HG03066 (cell line): Measurements from ENCODE around the gene JKAMP.

ENCODE experiments used
- ATAC-seq: cut with Tn5 transposase; IDR thresholded peaks from one replicate; pipeline ENCODE4 v1.9.1; 2021; ENCODE audit warnings: low read depth; ENCODE audit not compliant: unreplicated experiment

JKAMP gene

GRCh38 chr14:59534361-59534987 lies 50.2 kb downstream of the JKAMP start:
- ATAC-seq, result no peak

- no peak for ATAC-seq
These were observed 53.2 kb downstream of the JKAMP start for GRCh38 chr14:59537476-59537875.

- no peak for ATAC-seq
These were observed 54.6 kb downstream of the JKAMP start for GRCh38 chr14:59538936-59539335.

- ATAC-seq, result no peak
These were observed 56.5 kb downstream of the JKAMP start for GRCh38 chr14:59540852-59541251.

- no peak for ATAC-seq
These were observed 57.4 kb downstream of the JKAMP start for GRCh38 chr14:59541731-59542130.

GRCh38 chr14:59543873-59544272 lies 59.6 kb downstream of the JKAMP start:
- no peak for ATAC-seq

GRCh38 chr14:59547310-59547709 lies 63.0 kb downstream of the JKAMP start:
- no peak for ATAC-seq
